ENCODE measurements around the gene MAB21L1. TPM values are rescaled to one million over a fixed set of nuclear protein-coding genes. Genes with fewer than 3 reads are reported as not detected.

MAB21L1 gene
- total RNA-seq, 4 donors from 2014 or later: 0.48 to 3.7 (median 0.57) TPM

GRCh38 chr13:35475212-35475959 is 1.1 kb downstream of the MAB21L1 start:
- intact Hi-C loops (cut with DNase I; ENCODE audit: low total_unique reads): no loop called here
- peak overlapping the region in 2 of 4 donors; percentile 4 to 42 for H3K27ac ChIP-seq
- TF ChIP-seq POLR2A (IDR thresholded peaks at IDR 0.05) (no peak), EP300 (IDR thresholded peaks at IDR 0.05; ENCODE audit: low read depth) (no peak), POLR2AphosphoS5 (IDR thresholded peaks at IDR 0.05) (no peak)
- TF ChIP-seq, protein P1, sequence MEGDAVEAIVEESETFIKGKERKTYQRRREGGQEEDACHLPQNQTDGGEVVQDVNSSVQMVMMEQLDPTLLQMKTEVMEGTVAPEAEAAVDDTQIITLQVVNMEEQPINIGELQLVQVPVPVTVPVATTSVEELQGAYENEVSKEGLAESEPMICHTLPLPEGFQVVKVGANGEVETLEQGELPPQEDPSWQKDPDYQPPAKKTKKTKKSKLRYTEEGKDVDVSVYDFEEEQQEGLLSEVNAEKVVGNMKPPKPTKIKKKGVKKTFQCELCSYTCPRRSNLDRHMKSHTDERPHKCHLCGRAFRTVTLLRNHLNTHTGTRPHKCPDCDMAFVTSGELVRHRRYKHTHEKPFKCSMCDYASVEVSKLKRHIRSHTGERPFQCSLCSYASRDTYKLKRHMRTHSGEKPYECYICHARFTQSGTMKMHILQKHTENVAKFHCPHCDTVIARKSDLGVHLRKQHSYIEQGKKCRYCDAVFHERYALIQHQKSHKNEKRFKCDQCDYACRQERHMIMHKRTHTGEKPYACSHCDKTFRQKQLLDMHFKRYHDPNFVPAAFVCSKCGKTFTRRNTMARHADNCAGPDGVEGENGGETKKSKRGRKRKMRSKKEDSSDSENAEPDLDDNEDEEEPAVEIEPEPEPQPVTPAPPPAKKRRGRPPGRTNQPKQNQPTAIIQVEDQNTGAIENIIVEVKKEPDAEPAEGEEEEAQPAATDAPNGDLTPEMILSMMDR (IDR thresholded peaks at IDR 0.05): no peak
- in situ Hi-C loops (cut with MboI; ENCODE audit: low pct_ligation_motif_present in 1 of 4, low pct_unique_long_range_greater_than_20kb in 1 of 4, low sequenced_read_pairs in 3 of 4): no loop called here
- no peaks in the 10 kb centered on the region for H3K36me3 ChIP-seq
- H3K27me3 ChIP-seq: peaks cover 83% of the 10 kb centered on the region
- peak; percentile 8 for DNase-seq
- H3K9me3 ChIP-seq: no peaks in the 10 kb centered on the region
- H3K4me3 ChIP-seq: peak overlapping the region; percentile 2 to 37 (median 22)
- H3K4me1 ChIP-seq: peaks cover 0 to 8% (median 0%) of the 10 kb centered on the region in 4 donors
- 19% methylated on average over 47 of the region's 47 CpGs; no CpG with 5 or more reads in 1 of the 2 donors for whole genome bisulfite sequencing, 2 donors (ENCODE audit: low coverage in 1 of 2)

DNA sequence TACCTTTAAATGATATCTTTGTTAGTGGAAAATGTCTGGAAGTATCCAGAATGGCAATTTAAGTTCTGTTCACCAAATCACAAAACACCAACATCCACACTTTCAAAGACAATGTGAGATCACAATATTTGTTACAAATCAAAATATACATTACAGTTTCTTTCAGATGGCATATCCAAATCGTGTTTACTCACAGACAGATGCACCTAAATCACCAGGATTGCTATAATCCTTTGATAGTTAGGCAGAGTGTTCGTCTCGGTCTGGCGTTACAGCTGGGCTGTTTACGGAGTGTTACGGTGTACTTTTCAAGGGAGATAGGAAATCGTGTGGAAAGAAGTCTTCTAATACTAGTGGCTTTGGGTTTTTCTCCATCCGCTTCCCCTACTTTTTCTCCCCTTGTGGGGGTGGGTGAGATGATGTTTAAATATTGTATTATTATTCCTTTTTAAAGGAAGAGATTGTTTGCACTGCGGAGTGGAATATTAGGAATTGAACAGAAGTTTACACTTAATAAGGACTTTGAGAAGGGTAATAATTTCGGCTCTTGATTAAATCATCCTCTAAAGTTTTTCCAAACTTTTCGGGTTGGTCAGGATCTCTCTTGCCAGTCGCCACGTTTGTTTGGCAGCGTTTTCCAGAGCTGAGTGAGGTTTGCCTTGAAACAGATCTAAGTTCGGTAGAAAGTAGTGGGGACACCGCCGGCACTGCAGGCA is 1.8 kb downstream of the MAB21L1 start:
- Histone ChIP-seq H3K27me3 (peaks cover 91% of the 10 kb centered on the region), H3K9me3 (no peaks in the 10 kb centered on the region), H3K36me3 (no peaks in the 10 kb centered on the region), H3K4me3 (peak overlapping the region in 3 of 4 donors; percentile 8 to 37 (median 36)), H3K27ac (no peak overlapping the region), H3K4me1 (peaks cover 0 to 10% (median 0%) of the 10 kb centered on the region in 4 donors)
- in situ Hi-C loops (cut with MboI; ENCODE audit: low pct_ligation_motif_present in 1 of 4, low pct_unique_long_range_greater_than_20kb in 1 of 4, low sequenced_read_pairs in 3 of 4): no loop called here
- 42 to 56% methylated on average over 16 to 17 of the region's 17 CpGs for WGBS, 2 donors (ENCODE audit: low coverage in 1 of 2)
- TF ChIP-seq EP300 (IDR thresholded peaks at IDR 0.05; ENCODE audit: low read depth): no peak
- TF ChIP-seq POLR2A (IDR thresholded peaks at IDR 0.05): no peak
- TF ChIP-seq POLR2AphosphoS5 (IDR thresholded peaks at IDR 0.05): no peak
- TF ChIP-seq, protein P1 (IDR thresholded peaks at IDR 0.05): no peak
- intact Hi-C loops (cut with DNase I; ENCODE audit: low total_unique reads): no loop called here
- no peak for DNase-seq

DNA sequence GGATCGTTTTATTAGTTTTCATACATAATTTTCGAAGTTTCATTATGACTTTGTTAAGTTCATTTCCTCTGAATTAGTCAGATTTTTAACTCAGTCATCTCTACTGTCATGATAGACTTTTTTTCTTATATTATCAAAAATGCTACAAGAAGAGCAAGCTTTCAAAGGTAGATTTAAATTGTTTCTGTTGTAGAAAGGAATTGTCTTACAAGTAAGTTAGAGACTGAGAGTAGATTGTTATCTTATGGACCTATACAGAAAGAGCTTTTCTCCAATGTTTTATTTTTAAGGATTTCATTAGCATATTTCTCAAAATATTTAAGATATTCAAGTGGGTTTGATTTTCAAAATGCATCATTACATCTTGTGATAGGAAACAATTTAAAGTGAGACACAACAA is 2.7 kb downstream of the MAB21L1 start:
- peaks cover 98% of the 10 kb centered on the region for H3K27me3 ChIP-seq
- 67 to 77% methylated on average over 2 of the region's 2 CpGs for WGBS, 2 donors (ENCODE audit: low coverage in 1 of 2)
- in situ Hi-C loops (cut with MboI; ENCODE audit: low pct_ligation_motif_present in 1 of 4, low pct_unique_long_range_greater_than_20kb in 1 of 4, low sequenced_read_pairs in 3 of 4): no loop called here

More for the DNA sequence above, 2.7 kb downstream of the MAB21L1 start:
- no peak overlapping the region for H3K27ac ChIP-seq
- intact Hi-C loops (cut with DNase I; ENCODE audit: low total_unique reads): no loop called here
- H3K9me3 ChIP-seq: no peaks in the 10 kb centered on the region
- H3K36me3 ChIP-seq: no peaks in the 10 kb centered on the region
- no peak for TF ChIP-seq EP300 (IDR thresholded peaks at IDR 0.05; ENCODE audit: low read depth)
- TF ChIP-seq, protein P1 (IDR thresholded peaks at IDR 0.05): no peak
- no peak for TF ChIP-seq POLR2A (IDR thresholded peaks at IDR 0.05)
- TF ChIP-seq POLR2AphosphoS5 (IDR thresholded peaks at IDR 0.05): no peak
- no peak overlapping the region for H3K4me3 ChIP-seq
- DNase-seq: no peak
- H3K4me1 ChIP-seq: peaks cover 0 to 10% (median 0%) of the 10 kb centered on the region in 4 donors

Measured in transverse colon (tissue), 4 donors.